ENCODE measurements around the gene RTP2. TPM values are rescaled to one million over a fixed set of nuclear protein-coding genes. Genes with fewer than 3 reads are reported as not detected.

The RTP2 gene
- total and polyA plus RNA-seq, 2 donors (not counting 1 experiment from before 2014, with no cell fraction given): not detected

DNA sequence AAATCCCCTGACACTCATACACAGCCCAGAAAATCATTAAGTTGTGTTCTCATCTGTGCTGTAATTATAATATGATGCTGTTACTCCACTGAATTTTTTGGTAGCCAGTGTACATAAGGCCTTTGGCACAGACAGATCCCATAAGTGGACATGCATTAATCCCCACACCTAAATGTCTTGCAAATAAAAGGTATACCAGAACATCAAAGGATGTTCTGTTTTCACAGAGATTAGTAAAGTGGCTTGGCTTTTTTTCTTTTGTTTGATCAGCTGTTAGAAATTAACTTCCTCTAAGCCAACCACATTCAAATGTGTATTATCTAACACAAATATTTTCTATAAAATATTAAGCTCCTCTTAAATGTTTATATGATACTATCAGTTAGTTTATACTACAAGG lies 34.8 kb downstream of the RTP2 start:
- H3K36me3 ChIP-seq (replicated peaks in 1 of 2; ENCODE audit: control extremely low read depth in 1 of 2, control insufficient read depth in 1 of 2, extremely low read depth in 1 of 2, insufficient read depth in 2 of 2, low read length in 1 of 2): no peaks in the 10 kb centered on the region
- H3K4me2 ChIP-seq (replicated peaks; ENCODE audit: low read depth, low read length, poor library complexity, severe bottlenecking): no peak overlapping the region
- H2AFZ ChIP-seq (ENCODE audit: insufficient read depth, low read depth, low read length, poor library complexity, severe bottlenecking): no peak overlapping the region
- DNase-seq (no peak), ATAC-seq (ENCODE audit: low read depth) (no peak)
- peaks cover 0 to 7% (median 5%) of the 10 kb centered on the region in 3 donors for H3K9me3 ChIP-seq (ENCODE audit: control extremely low read depth in 1 of 3, control insufficient read depth in 2 of 3, insufficient read depth in 1 of 3, low read length in 2 of 3)
- H3K4me3 ChIP-seq (ENCODE audit: control extremely low read depth in 1 of 5, extremely low read depth in 1 of 5, insufficient read depth in 1 of 5, low read depth in 2 of 5, low read length in 4 of 5): no peak overlapping the region
- peaks cover 6% of the 10 kb centered on the region for H3K9me3 Mint-ChIP-seq (ENCODE audit: insufficient read depth)
- no peak overlapping the region for H3K4me3 Mint-ChIP-seq
- no peaks in the 10 kb centered on the region for H3K79me2 ChIP-seq (ENCODE audit: control insufficient read depth, insufficient read depth, low read length)
- peaks cover 16% of the 10 kb centered on the region for H3K4me1 Mint-ChIP-seq
- peaks cover 8 to 13% of the 10 kb centered on the region in 2 donors for H3K4me1 ChIP-seq (ENCODE audit: control insufficient read depth in 2 of 2, insufficient read depth in 2 of 2, low read length in 2 of 2)
- H3K9ac ChIP-seq (ENCODE audit: low read length): no peak overlapping the region
- H3K27ac ChIP-seq (ENCODE audit: low read length in 2 of 2): no peak overlapping the region
- CTCF ChIA-PET: interaction anchor here (1.1 to 6.9 kb wide), 4 partner anchors 14 to 1374 kb away, joined by 3 to 85 read pairs (median 3); no protein-coding TSS in a partner anchor
- peaks cover 0 to 22% (median 15%) of the 10 kb centered on the region in 4 experiments for H3K27me3 ChIP-seq (replicated peaks in 1 of 4; ENCODE audit: control extremely low read depth in 1 of 4, control insufficient read depth in 3 of 4, insufficient read depth in 4 of 4, low read length in 3 of 4)
- H3K27ac Mint-ChIP-seq: no peak overlapping the region
- intact Hi-C loops (cut with micrococcal nuclease): no loop called here
- TF ChIP-seq, protein P1, sequence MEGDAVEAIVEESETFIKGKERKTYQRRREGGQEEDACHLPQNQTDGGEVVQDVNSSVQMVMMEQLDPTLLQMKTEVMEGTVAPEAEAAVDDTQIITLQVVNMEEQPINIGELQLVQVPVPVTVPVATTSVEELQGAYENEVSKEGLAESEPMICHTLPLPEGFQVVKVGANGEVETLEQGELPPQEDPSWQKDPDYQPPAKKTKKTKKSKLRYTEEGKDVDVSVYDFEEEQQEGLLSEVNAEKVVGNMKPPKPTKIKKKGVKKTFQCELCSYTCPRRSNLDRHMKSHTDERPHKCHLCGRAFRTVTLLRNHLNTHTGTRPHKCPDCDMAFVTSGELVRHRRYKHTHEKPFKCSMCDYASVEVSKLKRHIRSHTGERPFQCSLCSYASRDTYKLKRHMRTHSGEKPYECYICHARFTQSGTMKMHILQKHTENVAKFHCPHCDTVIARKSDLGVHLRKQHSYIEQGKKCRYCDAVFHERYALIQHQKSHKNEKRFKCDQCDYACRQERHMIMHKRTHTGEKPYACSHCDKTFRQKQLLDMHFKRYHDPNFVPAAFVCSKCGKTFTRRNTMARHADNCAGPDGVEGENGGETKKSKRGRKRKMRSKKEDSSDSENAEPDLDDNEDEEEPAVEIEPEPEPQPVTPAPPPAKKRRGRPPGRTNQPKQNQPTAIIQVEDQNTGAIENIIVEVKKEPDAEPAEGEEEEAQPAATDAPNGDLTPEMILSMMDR (IDR thresholded peaks at IDR 0.05): no peak
- no peak for TF ChIP-seq EZH2 (IDR thresholded peaks at IDR 0.05; ENCODE audit: borderline replicate concordance, insufficient read depth, low read depth, low read length, poor library complexity, severe bottlenecking)
- H3K27me3 Mint-ChIP-seq: peaks cover 48% of the 10 kb centered on the region
- POLR2A ChIA-PET: no interaction called here
- H4K20me1 ChIP-seq (ENCODE audit: control insufficient read depth, insufficient read depth, low read length, poor library complexity, severe bottlenecking): no peaks in the 10 kb centered on the region

DNA sequence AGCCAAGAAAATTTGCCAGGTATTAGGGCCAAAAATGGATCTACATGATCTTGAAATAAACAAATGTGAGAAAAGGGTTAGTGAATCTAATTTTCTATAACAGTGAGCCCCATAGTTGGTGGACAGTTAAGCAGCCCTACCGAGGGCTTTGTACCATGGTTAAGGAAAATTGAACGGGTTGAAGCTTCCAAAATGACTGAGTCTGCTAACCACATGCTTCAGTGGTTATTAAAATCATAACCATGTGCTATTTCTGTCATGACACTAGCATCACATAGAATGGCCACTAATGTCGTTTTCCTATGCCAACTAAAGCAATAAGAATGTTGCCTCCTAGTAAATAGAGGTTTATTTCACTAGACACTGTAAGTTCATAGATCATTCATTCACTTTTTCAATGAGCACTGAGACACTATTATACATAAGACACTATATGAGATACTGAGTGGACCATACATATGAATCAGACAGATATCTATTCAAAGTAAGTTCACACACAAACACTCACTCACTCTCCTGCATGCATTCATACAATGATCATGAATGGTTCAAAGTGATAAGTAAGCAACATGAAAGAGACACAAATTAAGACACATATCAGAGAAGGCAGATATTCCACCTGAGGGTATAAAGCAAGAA lies 36.5 kb downstream of the RTP2 start:
- intact Hi-C loops (cut with micrococcal nuclease): no loop called here
- 50% methylated on average over 1 of the region's 3 CpGs for WGBS (ENCODE audit: insufficient coverage)
- Histone ChIP-seq H3K36me3 (replicated peaks in 1 of 2; ENCODE audit: control extremely low read depth in 1 of 2, control insufficient read depth in 1 of 2, extremely low read depth in 1 of 2, insufficient read depth in 2 of 2, low read length in 1 of 2) (no peaks in the 10 kb centered on the region), H3K4me1 (ENCODE audit: control insufficient read depth in 2 of 2, insufficient read depth in 2 of 2, low read length in 2 of 2) (peaks cover 8 to 13% of the 10 kb centered on the region in 2 donors), H2AFZ (ENCODE audit: insufficient read depth, low read depth, low read length, poor library complexity, severe bottlenecking) (no peak overlapping the region), H3K4me3 (ENCODE audit: control extremely low read depth in 1 of 5, extremely low read depth in 1 of 5, insufficient read depth in 1 of 5, low read depth in 2 of 5, low read length in 4 of 5) (no peak overlapping the region), H3K4me2 (replicated peaks; ENCODE audit: low read depth, low read length, poor library complexity, severe bottlenecking) (no peak overlapping the region), H4K20me1 (ENCODE audit: control insufficient read depth, insufficient read depth, low read length, poor library complexity, severe bottlenecking) (no peaks in the 10 kb centered on the region), H3K9ac (ENCODE audit: low read length) (no peak overlapping the region), H3K9me3 (ENCODE audit: control extremely low read depth in 1 of 3, control insufficient read depth in 2 of 3, insufficient read depth in 1 of 3, low read length in 2 of 3) (peaks cover 0 to 15% (median 7%) of the 10 kb centered on the region in 3 donors), H3K27me3 (replicated peaks in 1 of 4; ENCODE audit: control extremely low read depth in 1 of 4, control insufficient read depth in 3 of 4, insufficient read depth in 4 of 4, low read length in 3 of 4) (peaks cover 0 to 17% (median 11%) of the 10 kb centered on the region in 4 experiments), H3K27ac (ENCODE audit: low read length in 2 of 2) (no peak overlapping the region), H3K79me2 (ENCODE audit: control insufficient read depth, insufficient read depth, low read length) (no peaks in the 10 kb centered on the region)
- CTCF ChIA-PET: no interaction called here
- Mint-ChIP-seq H3K4me1 (peaks cover 17% of the 10 kb centered on the region), H3K4me3 (no peak overlapping the region), H3K27ac (no peak overlapping the region), H3K27me3 (peaks cover 37% of the 10 kb centered on the region), H3K9me3 (ENCODE audit: insufficient read depth) (peaks cover 8% of the 10 kb centered on the region)
- no peak for TF ChIP-seq EZH2 (IDR thresholded peaks at IDR 0.05; ENCODE audit: borderline replicate concordance, insufficient read depth, low read depth, low read length, poor library complexity, severe bottlenecking)
- TF ChIP-seq, protein P1 (IDR thresholded peaks at IDR 0.05): no peak
- ATAC-seq (ENCODE audit: low read depth): no peak
- DNase-seq: no peak
- POLR2A ChIA-PET: no interaction called here

Measured in B cell (primary cell).